PC-3 (cell line): ENCODE measurements around the gene MBD6. TPM values are rescaled to one million over a fixed set of nuclear protein-coding genes. Genes with fewer than 3 reads are reported as not detected.

Experiments
- ATAC-seq: fragments of 200-7000 bp; cut with Tn5 transposase; 2 replicates; pipeline ENCODE4 v1.9.1; 2020; ENCODE audit warnings: mild to moderate bottlenecking, moderate library complexity
- BruUV-seq: library from RNA; stranded (reverse); fragments of 400-500 nt; replicated peaks from 2 replicates; lab custom pipeline; 2021; lab: Mats Ljungman, UMichigan
- CTCF ChIA-PET: fragments of 300-600 bp; sonication (Branson Sonifier 250); formaldehyde crosslinking; loops from one replicate; lab custom pipeline; 2022; ENCODE audit warnings: antibody characterized with exemption; lab: Charles Lee
- POLR2A ChIA-PET: fragments of 300-600 bp; sonication (Branson Sonifier 250); formaldehyde crosslinking; loops from one replicate; lab custom pipeline; 2022; ENCODE audit warnings: antibody characterized with exemption; ENCODE audit not compliant: unreplicated experiment; lab: Charles Lee
- DNase-seq: peaks from one replicate; pipeline ENCODE4 v3.0.0-alpha.2; 2015
- H2AFZ ChIP-seq: fragments of 300-600 bp; sonication (generic); 2 replicates; pipeline ENCODE4 v1.6.0; 2016; ENCODE audit warnings: antibody characterized with exemption, low read length
- H3F3A ChIP-seq: fragments of 300-600 bp; sonication (generic); one replicate; pipeline ENCODE4 v1.6.0; 2017; ENCODE audit warnings: antibody characterized with exemption, low read length, control low read depth, mild to moderate bottlenecking; ENCODE audit not compliant: unreplicated experiment
- H3K27ac ChIP-seq: fragments of 300-600 bp; sonication (generic); 2 replicates; pipeline ENCODE4 v1.5.1; 2016; ENCODE audit warnings: mild to moderate bottlenecking, low read length
- H3K27me3 ChIP-seq: fragments of 300-600 bp; sonication (generic); 2 replicates; pipeline ENCODE4 v1.6.1; 2016; ENCODE audit warnings: low read length, mixed read lengths
- H3K36me3 ChIP-seq: fragments of 300-600 bp; sonication (generic); 2 replicates; pipeline ENCODE4 v1.6.1; 2016; ENCODE audit warnings: low read depth, mixed run types, low read length, mixed read lengths
- H3K4me1 ChIP-seq: fragments of 300-600 bp; sonication (generic); 2 replicates; pipeline ENCODE4 v1.5.1; 2016; ENCODE audit warnings: low read length; ENCODE audit not compliant: insufficient read depth
- H3K4me2 ChIP-seq: fragments of 300-600 bp; sonication (generic); 2 replicates; pipeline ENCODE4 v1.6.0; 2016; ENCODE audit warnings: low read length
- H3K4me3 ChIP-seq: fragments of 300-600 bp; sonication (generic); 2 replicates; pipeline ENCODE4 v1.5.1; 2016; ENCODE audit warnings: mild to moderate bottlenecking, low read length, mixed read lengths
- H3K79me2 ChIP-seq: fragments of 300-600 bp; sonication (generic); 2 replicates; pipeline ENCODE4 v1.6.1; 2017; ENCODE audit warnings: low read length, mixed read lengths
- H3K9ac ChIP-seq: fragments of 300-600 bp; sonication (generic); 2 replicates; pipeline ENCODE4 v1.6.0; 2016; ENCODE audit warnings: mild to moderate bottlenecking, low read length
- H3K9me2 ChIP-seq: fragments of 300-600 bp; sonication (generic); replicated peaks from 2 replicates; pipeline ENCODE4 v1.6.1; 2016; ENCODE audit warnings: mixed run types, low read length, mixed read lengths
- H3K9me3 ChIP-seq: fragments of 300-600 bp; sonication (generic); 2 replicates; pipeline ENCODE4 v1.6.1; 2016; ENCODE audit warnings: low read length, mixed read lengths
- H4K20me1 ChIP-seq: fragments of 300-600 bp; sonication (generic); 2 replicates; pipeline ENCODE4 v1.6.1; 2016; ENCODE audit warnings: low read length, mixed read lengths
- EZH2 ChIP-seq: fragments of 300-600 bp; sonication (generic); IDR thresholded peaks from one replicate; pipeline ENCODE4 v1.6.1; 2017; ENCODE audit warnings: antibody characterized with exemption, mild to moderate bottlenecking, low read length; ENCODE audit not compliant: unreplicated experiment
- EZH2phosphoT487 ChIP-seq: fragments of 300-600 bp; sonication (generic); IDR thresholded peaks from 2 replicates; pipeline ENCODE4 v1.6.1; 2018; ENCODE audit warnings: mild to moderate bottlenecking, antibody characterized with exemption, low read length, borderline replicate concordance
- intact Hi-C: fragments of 100-400 bp; cut with micrococcal nuclease; formaldehyde crosslinking; loops from 2 replicates; pipeline ENCODE4 v1.9.0; 2023
- total RNA-seq: library from RNA; depleted of rRNA; stranded (reverse); fragments of >200 nt; gene quantifications from 2 replicates; pipeline ENCODE4 v1.2.3, GENCODE V29; 2014
- TF ChIP-seq, protein P1 (sequence below): fragments of 300-600 bp; sonication (generic); conservative IDR thresholded peaks from 2 replicates; pipeline ENCODE4 v1.5.1; 2017; ENCODE audit warnings: antibody characterized with exemption, low read depth, mild to moderate bottlenecking, low read length

The MBD6 gene
- total RNA-seq, 1 experiment from 2014 or later = 13.2 TPM

GRCh38 chr12:57526477-57527126 is 4.0 kb downstream of the MBD6 start:
- BruUV-seq = no TSS peak
- H3K4me2 ChIP-seq = no peak overlapping the region
- H3K4me1 ChIP-seq = peaks cover 24% of the 10 kb centered on the region
- no peak overlapping the region for H3K4me3 ChIP-seq
- H3K36me3 ChIP-seq = peaks cover 36% of the 10 kb centered on the region
- no peak overlapping the region for H2AFZ ChIP-seq
- no peak overlapping the region for H3K9ac ChIP-seq
- H3K79me2 ChIP-seq = peaks cover 24% of the 10 kb centered on the region
- no peaks in the 10 kb centered on the region for H3K9me3 ChIP-seq
- H4K20me1 ChIP-seq = no peaks in the 10 kb centered on the region
- DNase-seq (no peak), ATAC-seq (no peak)
- H3K9me2 ChIP-seq = no peaks in the 10 kb centered on the region
- no peak overlapping the region for H3K27ac ChIP-seq
- intact Hi-C loops = no loop called here
- TF ChIP-seq, protein P1, sequence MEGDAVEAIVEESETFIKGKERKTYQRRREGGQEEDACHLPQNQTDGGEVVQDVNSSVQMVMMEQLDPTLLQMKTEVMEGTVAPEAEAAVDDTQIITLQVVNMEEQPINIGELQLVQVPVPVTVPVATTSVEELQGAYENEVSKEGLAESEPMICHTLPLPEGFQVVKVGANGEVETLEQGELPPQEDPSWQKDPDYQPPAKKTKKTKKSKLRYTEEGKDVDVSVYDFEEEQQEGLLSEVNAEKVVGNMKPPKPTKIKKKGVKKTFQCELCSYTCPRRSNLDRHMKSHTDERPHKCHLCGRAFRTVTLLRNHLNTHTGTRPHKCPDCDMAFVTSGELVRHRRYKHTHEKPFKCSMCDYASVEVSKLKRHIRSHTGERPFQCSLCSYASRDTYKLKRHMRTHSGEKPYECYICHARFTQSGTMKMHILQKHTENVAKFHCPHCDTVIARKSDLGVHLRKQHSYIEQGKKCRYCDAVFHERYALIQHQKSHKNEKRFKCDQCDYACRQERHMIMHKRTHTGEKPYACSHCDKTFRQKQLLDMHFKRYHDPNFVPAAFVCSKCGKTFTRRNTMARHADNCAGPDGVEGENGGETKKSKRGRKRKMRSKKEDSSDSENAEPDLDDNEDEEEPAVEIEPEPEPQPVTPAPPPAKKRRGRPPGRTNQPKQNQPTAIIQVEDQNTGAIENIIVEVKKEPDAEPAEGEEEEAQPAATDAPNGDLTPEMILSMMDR = no peak
- TF ChIP-seq EZH2phosphoT487 (no peak), EZH2 (no peak)
- CTCF ChIA-PET = no interaction called here
- no peaks in the 10 kb centered on the region for H3F3A ChIP-seq
- H3K27me3 ChIP-seq = no peaks in the 10 kb centered on the region
- POLR2A ChIA-PET = no interaction called here

DNA sequence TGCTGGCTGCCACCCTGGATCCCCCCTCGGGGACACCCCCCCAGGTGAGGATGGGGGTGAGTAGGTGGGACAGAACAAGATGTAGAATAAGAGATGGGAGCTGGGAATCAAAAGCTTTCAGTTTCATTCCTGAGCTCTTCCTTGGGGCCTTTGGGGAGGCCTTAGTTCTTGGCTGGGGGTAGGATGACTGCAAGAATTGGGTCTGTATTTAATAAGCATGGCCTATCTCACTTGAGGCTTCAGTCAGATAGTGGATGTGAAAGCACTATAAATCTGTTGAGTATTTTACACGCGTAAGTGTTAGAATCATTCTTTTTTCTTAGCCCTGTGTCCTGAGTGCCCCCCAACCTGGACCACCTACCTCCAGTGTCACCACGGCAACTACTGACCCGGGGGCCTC is 4.6 kb downstream of the MBD6 start:
- Histone ChIP-seq H3K9me2 (no peaks in the 10 kb centered on the region), H3K36me3 (peaks cover 36% of the 10 kb centered on the region), H3K27me3 (no peaks in the 10 kb centered on the region), H4K20me1 (no peaks in the 10 kb centered on the region), H3K27ac (no peak overlapping the region), H3F3A (no peaks in the 10 kb centered on the region), H3K9me3 (no peaks in the 10 kb centered on the region), H3K79me2 (peaks cover 24% of the 10 kb centered on the region), H2AFZ (no peak overlapping the region), H3K4me1 (peaks cover 18% of the 10 kb centered on the region), H3K4me2 (no peak overlapping the region), H3K4me3 (no peak overlapping the region), H3K9ac (no peak overlapping the region)
- ChIA-PET CTCF (no interaction called here), POLR2A (no interaction called here)
- TF ChIP-seq EZH2 (no peak), EZH2phosphoT487 (no peak)
- TF ChIP-seq, protein P1 = no peak
- intact Hi-C loops = no loop called here
- ATAC-seq (no peak), DNase-seq (no peak)
- no TSS peak for BruUV-seq

- intact Hi-C loops = no loop called here
- ChIA-PET CTCF (interaction anchor here (0.6 kb wide), 1 partner anchor 56 kb away, joined by 6 read pairs; no protein-coding TSS in a partner anchor), POLR2A (no interaction called here)
- Histone ChIP-seq H3K9me2 (no peaks in the 10 kb centered on the region), H3F3A (no peaks in the 10 kb centered on the region), H3K79me2 (peaks cover 23% of the 10 kb centered on the region), H3K27ac (no peak overlapping the region), H3K4me2 (no peak overlapping the region), H3K27me3 (no peaks in the 10 kb centered on the region), H3K36me3 (peaks cover 44% of the 10 kb centered on the region), H2AFZ (no peak overlapping the region), H3K4me3 (no peak overlapping the region), H4K20me1 (no peaks in the 10 kb centered on the region), H3K9ac (no peak overlapping the region), H3K9me3 (no peaks in the 10 kb centered on the region), H3K4me1 (peaks cover 16% of the 10 kb centered on the region)
- no peak for ATAC-seq
- no peak for DNase-seq
- TF ChIP-seq, protein P1 = no peak
- no peak for TF ChIP-seq EZH2phosphoT487
- TF ChIP-seq EZH2 = no peak
- no TSS peak for BruUV-seq
Measured at GRCh38 chr12:57528176-57528575, 5.6 kb downstream of the MBD6 start.
